GM19035 (cell line): ENCODE measurements around the gene ATF6.
A peak's percentile ranks its signal among the peaks of the same experiment; 100 is the strongest.
"Not testable (repeated sequence)": the region's sequence is repeated elsewhere in the genome, so short reads cannot be mapped to it uniquely, and the experiment has no call there.

Experiments used
- ATAC-seq: cut with Tn5 transposase; IDR thresholded peaks from one replicate; pipeline ENCODE4 v1.9.1; 2021; ENCODE audit not compliant: unreplicated experiment

Gene ATF6

GRCh38 chr1:161733526-161733925 lies 32.6 kb upstream of the ATF6 start:
- ATAC-seq, result no peak

DNA sequence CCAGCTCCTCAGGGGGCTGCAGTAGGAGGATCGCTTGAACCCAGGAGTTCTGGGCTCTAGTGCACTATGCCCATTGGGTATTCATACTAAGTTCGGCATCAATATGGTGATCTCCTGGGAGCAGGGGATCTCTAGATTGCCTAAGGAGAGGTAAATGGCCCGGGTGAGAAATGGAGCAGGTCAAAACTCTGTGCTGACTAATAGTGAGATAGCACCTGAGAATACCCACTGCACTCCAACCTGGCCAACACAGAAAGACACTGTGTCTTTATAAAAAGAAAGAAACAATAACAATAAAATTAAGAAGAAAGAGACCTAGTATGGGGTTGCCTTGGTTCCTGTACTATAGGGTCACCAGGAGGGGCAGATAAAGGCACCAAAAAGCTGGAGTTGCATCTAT lies 30.3 kb upstream of the ATF6 start:
- ATAC-seq, result no peak

GRCh38 chr1:161736335-161736969 lies 29.7 kb upstream of the ATF6 start:
- ATAC-seq, result no peak

DNA sequence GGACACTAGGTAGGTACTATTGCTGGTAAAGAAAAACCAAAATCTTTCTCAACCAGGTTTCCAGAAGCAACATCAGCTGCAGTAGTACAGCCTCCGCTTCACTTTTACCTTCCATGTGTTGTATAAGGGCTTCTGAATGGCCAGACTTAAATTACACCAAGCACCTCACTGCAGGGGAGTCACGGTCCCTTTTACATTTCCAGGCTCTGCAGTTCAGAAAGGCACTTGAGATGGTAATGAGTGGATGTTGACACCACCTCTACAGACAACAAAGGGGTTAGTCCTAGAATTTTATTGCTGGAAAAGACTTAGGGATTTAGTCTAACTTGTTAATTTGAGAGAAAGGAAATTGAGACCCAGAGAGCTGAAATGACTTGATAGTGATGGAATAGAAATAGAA lies 28.5 kb upstream of the ATF6 start:
- no peak for ATAC-seq

DNA sequence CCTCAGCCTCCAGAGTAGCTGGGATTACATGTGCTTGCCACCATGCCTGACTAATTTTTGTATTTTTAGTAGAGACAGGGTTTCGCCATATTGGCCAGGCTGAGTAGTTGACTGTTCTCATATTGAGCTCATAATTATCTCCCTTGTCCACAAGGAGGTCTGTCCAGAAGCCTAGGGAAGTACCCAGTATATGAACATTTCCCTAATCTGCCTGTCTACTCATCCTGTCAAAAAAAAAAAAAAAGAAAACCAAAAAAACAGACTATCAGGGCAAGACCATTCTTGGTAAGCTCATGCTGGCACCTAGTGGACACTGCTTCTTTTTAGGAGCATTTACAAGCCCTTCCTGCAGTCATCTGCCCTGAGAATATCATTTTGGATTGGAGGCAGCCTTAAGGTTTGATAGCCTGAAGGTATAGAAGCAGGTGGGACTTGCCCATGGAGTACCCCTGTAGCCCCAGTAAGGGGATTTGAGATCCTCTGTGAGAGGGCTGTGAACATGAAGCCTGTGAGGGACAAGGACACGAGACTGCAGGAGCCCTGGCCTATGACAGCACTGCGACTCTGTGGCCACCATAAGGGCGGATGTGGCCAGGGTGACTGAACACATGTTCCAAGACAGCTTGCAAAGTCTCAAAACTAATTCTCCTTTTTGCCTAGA lies 27.4 kb upstream of the ATF6 start:
- peak; percentile 76 for ATAC-seq

- ATAC-seq, result no peak
Measured at GRCh38 chr1:161739865-161740566, 26.1 kb upstream of the ATF6 start.

DNA sequence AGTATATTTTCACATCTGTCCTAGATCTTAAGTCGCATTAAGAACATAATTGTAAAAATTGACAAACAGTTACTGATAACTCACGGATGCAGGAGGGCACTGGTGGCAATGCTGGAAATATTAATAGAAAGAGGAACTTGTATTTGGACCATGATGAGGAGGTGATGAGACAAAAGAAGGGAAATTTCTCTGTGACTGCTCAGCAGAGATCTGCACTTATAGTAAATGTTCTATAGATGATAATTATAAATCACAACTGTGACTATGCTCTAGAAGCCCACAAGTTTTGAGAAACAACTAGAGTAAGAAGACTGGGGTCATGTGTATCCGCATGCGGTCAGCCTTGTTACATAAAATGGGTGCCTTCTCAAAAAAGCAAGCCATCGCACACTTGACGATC lies 25.2 kb upstream of the ATF6 start:
- ATAC-seq, result no peak

GRCh38 chr1:161743231-161743630 lies 22.9 kb upstream of the ATF6 start:
- no peak for ATAC-seq

DNA sequence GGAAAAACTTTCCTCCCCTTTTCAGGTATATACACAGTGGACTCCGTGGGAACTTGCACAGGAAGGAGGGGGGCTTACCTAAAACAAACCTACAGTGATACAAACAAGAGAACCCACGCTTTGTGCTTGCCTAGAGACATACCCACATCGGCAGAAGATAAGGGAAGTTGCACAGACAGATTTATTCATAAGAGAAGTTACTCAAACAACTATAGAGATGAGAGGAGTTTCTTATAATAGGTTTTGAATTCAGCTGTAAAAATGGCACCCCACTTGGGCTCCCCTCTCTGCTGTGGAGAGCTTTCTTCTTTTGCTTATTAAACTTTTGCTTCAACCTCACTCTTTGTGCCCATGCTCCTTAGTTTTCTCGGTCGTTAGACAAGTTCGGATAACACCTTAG lies 18.3 kb upstream of the ATF6 start:
- ATAC-seq, result no peak

GRCh38 chr1:161749509-161750407 lies 16.4 kb upstream of the ATF6 start, which contains the start of gene DUSP12:
Gene DUSP12 (plus strand): TSS chr1:161749786. CDS start chr1:161749802, 16 bp downstream.
- peak; percentile 97 for ATAC-seq

- ATAC-seq, result no peak
Measured at GRCh38 chr1:161763522-161764098, 2.5 kb upstream of the ATF6 start.

DNA sequence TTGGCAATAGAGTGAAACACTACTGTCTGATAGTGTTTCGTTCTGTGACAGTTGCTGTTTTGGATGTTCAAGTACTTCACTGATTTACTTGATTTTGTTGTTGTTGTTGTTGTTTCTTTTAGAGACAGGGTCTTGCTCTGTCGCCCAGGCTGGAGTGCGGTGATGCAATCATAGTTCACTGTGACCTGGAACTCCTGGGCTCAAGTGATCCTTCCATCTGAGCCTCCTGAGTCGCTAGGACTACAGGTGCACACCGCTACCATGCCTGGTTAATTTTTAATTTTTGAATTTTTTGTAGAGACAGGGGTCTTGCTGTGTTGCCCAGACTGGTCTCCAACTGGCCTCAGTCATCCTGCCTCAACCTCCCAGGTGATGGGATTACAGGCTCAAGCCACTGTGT lies 2.3 kb downstream of the ATF6 start:
- no peak for ATAC-seq

DNA sequence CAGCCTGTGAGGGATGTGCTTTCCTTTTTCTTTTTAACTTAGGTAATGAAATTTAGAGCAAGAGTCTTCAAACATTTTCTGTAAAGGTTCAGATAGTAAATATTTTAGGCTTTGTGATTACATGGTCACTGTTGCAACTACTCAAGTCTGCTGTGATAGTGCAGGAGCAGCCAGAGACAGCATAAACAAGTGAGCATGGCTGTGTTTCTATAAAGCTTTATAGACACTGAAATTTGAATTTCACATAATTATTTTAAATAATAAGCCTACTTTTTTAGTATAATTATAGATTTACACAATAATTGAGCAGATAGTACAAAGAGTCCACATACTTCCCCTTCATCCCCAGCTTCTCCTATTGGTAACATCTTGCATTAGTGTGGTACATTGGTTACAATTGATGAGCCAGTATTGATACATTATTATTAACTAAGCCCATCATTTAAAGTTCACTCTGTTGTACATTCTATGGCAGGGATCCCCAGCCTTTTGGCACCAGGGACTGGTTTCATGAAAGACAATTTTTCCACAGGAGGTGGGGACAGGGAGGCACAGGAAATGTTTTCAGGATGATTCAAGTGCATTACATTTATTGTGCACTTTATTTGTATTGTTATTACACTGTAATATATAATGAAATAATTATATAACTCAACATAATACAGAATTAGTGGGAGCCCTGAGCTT lies 3.0 kb downstream of the ATF6 start:
- ATAC-seq, result no peak

GRCh38 chr1:161769673-161770045 lies 3.5 kb downstream of the ATF6 start:
- not testable (repeated sequence) for ATAC-seq

DNA sequence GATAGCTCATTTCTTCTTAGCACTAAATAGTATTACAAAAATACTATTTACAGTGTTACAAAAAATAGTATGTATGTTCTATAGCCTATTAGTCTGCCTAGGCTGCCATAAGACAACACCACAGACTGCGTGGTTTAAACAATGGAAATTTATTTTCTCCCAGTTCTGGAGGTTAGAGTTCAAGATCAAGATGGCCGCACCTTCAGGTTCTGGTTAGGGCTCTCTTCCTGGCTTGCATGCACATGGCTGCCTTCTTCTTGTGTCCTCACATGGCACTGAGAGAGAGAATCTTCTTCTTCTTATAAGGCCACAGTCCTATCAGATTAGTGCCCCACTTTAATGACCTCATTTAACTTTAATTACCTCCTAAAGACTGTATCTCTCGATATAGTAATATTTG lies 4.1 kb downstream of the ATF6 start:
- no peak for ATAC-seq

- ATAC-seq, result no peak
Measured at GRCh38 chr1:161771161-161771560, 5.0 kb downstream of the ATF6 start.

DNA sequence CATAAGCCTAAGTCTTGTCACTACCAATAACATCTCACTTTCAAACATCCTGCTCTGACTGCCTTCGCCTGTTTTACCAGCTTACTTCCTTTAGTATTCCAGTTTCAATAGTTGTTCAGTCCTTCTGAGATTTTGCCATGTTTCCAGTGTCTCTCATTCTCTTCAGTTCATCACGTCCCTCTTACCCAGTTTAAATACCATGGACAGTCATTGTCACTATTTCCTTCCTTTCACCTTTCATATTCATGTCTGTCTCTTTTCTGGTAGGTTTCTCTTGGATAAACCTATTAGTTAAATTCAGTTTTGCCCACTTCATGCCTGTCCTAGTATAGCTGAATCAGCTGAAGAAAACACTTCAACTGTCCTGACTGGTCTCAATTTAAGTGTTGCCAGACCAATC lies 5.9 kb downstream of the ATF6 start:
- no peak for ATAC-seq

DNA sequence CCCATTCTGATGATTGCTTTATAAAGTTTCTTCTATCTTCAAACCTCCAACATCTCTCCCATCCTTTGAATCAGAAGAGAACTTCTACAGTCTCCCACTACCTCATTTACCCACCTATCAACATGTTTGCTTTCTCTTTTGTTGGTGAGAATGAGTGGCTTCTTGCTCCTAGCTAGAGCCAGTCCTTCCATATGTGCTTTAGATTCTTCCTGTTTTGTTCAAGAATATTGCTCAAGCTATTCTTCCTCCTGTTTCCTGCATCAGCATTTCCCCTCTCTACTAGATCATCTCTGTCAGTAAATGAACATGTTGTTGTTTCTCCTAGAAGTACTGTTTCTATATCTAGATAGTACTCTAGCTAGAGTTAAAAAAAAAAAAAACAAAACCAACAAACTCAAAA lies 6.3 kb downstream of the ATF6 start:
- ATAC-seq, result no peak

- ATAC-seq, result no peak
Measured at GRCh38 chr1:161773791-161774190, 7.7 kb downstream of the ATF6 start.

DNA sequence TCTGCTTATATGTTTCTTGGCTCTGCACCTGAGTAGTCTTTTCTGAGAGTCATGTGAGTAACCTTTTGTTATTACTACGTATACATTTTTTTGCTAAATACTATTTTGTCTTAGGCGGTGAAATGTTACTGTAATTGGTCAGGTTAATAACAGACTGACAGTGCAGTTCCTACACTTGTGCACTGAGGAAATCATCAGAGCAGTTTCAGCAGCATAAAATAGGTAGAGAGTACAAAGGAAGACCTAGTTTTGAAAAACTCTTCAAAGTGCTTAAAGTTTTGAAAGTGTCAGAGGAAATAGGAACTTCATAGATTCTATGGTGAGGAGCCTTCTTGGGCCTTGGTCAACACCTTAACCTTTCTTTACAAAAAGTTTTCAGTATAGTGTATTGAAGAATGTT lies 11.1 kb downstream of the ATF6 start:
- no peak for ATAC-seq
